KMS-11 (cell line): ENCODE results near the gene RNPS1.
"Not testable (repeated sequence)": the region's sequence is repeated elsewhere in the genome, so short reads cannot be mapped to it uniquely, and the experiment has no call there.

Source experiments
- H2AFZ ChIP-seq: fragments of 200-600 bp; sonication (generic); 2 replicates; pipeline ENCODE4 v1.6.1; 2016; ENCODE audit warnings: antibody characterized with exemption, mixed run types, low read depth
- H3K27ac ChIP-seq: fragments of 200-600 bp; sonication (generic); 2 replicates; pipeline ENCODE4 v1.6.1; 2016; ENCODE audit warnings: mild to moderate bottlenecking, mixed run types
- H3K27me3 ChIP-seq: fragments of 200-600 bp; sonication (generic); 2 replicates; pipeline ENCODE4 v1.6.1; 2017; ENCODE audit warnings: mild to moderate bottlenecking, low read depth, mixed run types, moderate library complexity; ENCODE audit not compliant: insufficient read depth
- H3K36me3 ChIP-seq: fragments of 200-600 bp; sonication (generic); 2 replicates; pipeline ENCODE4 v1.6.1; 2017; ENCODE audit warnings: mild to moderate bottlenecking, mixed run types; ENCODE audit not compliant: insufficient read depth
- H3K4me1 ChIP-seq: fragments of 200-600 bp; sonication (generic); 2 replicates; pipeline ENCODE4 v1.6.1; 2016; ENCODE audit warnings: mild to moderate bottlenecking, low read depth, mixed run types; ENCODE audit not compliant: poor library complexity, severe bottlenecking
- H3K4me2 ChIP-seq: fragments of 200-600 bp; sonication (generic); 2 replicates; pipeline ENCODE4 v1.7.0; 2016; ENCODE audit warnings: mild to moderate bottlenecking, mixed run types
- H3K4me3 ChIP-seq: fragments of 200-600 bp; sonication (generic); IDR thresholded peaks from 2 replicates; pipeline ENCODE4 v1.6.1; 2017; ENCODE audit warnings: low read depth, low read length, mixed read lengths; ENCODE audit not compliant: insufficient read depth
- H3K79me2 ChIP-seq: fragments of 200-600 bp; sonication (generic); 2 replicates; pipeline ENCODE4 v1.6.1; 2016; ENCODE audit warnings: low read depth, mixed run types; ENCODE audit not compliant: insufficient read depth
- H3K9ac ChIP-seq: fragments of 200-600 bp; sonication (generic); 2 replicates; pipeline ENCODE4 v1.6.1; 2016; ENCODE audit warnings: mild to moderate bottlenecking, mixed run types
- H4K20me1 ChIP-seq: fragments of 200-600 bp; sonication (generic); 2 replicates; pipeline ENCODE4 v1.6.1; 2016; ENCODE audit warnings: mild to moderate bottlenecking, mixed run types; ENCODE audit not compliant: insufficient read depth
- TF ChIP-seq, protein P1 (sequence below): fragments of 200-600 bp; sonication (generic); conservative IDR thresholded peaks from 2 replicates; pipeline ENCODE4 v1.6.1; 2017; ENCODE audit warnings: low read depth, mild to moderate bottlenecking, antibody characterized with exemption, low read length, moderate library complexity, mixed read lengths

RNPS1 gene

DNA sequence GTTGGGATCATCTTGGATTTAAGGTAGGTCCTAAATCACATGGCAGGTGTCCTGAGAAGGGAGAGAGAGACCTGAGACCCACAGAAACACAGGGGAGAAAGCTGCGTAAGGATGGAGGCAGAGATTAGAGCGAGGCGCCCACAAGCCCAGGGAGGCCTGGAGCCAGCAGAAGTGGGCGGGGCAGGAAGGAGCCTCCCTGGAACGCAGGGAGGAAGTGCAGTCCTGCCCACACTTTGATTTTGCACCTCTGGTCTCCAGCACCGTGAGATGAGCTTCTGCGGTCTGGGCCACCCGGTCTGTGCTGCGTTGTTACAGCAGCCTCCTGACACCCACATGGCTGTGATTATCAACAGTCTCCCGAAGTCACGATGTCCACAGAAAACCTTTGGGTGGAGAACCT is 25.3 kb downstream of the RNPS1 start:
- no peaks in the 10 kb centered on the region for H4K20me1 ChIP-seq
- H2AFZ ChIP-seq = no peak overlapping the region
- no peak overlapping the region for H3K4me3 ChIP-seq
- no peaks in the 10 kb centered on the region for H3K4me1 ChIP-seq
- H3K79me2 ChIP-seq = peaks cover 3% of the 10 kb centered on the region; the same call in 1 of the 2 replicates
- no peak overlapping the region for H3K9ac ChIP-seq
- peaks cover 7% of the 10 kb centered on the region; the same call in 1 of the 2 replicates for H3K36me3 ChIP-seq
- TF ChIP-seq, protein P1, sequence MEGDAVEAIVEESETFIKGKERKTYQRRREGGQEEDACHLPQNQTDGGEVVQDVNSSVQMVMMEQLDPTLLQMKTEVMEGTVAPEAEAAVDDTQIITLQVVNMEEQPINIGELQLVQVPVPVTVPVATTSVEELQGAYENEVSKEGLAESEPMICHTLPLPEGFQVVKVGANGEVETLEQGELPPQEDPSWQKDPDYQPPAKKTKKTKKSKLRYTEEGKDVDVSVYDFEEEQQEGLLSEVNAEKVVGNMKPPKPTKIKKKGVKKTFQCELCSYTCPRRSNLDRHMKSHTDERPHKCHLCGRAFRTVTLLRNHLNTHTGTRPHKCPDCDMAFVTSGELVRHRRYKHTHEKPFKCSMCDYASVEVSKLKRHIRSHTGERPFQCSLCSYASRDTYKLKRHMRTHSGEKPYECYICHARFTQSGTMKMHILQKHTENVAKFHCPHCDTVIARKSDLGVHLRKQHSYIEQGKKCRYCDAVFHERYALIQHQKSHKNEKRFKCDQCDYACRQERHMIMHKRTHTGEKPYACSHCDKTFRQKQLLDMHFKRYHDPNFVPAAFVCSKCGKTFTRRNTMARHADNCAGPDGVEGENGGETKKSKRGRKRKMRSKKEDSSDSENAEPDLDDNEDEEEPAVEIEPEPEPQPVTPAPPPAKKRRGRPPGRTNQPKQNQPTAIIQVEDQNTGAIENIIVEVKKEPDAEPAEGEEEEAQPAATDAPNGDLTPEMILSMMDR = no peak
- no peaks in the 10 kb centered on the region for H3K27me3 ChIP-seq
- H3K27ac ChIP-seq = no peak overlapping the region
- no peak overlapping the region for H3K4me2 ChIP-seq

DNA sequence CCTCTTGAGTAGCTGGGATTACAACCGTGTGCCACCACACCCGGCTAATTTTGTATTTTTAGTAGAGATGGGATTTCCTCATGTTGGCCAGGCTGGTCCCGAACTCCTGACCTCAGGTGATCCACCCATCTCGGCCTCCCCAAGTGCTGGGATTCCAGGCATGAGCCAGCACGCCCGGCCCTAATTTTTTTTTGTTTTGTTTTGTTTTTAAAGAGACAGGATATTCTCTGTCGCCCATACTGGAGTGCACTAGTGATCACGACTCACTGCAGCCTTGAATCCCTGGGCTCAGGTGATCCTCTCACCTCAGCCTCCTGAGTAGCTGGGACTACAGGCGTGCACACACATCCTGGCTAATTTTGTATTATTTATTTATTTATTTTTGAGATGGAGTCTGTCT is 27.6 kb downstream of the RNPS1 start:
- H4K20me1 ChIP-seq, H3K4me2 ChIP-seq, H3K4me3 ChIP-seq, H2AFZ ChIP-seq, H3K4me1 ChIP-seq, H3K79me2 ChIP-seq, H3K9ac ChIP-seq, H3K36me3 ChIP-seq, H3K27ac ChIP-seq, H3K27me3 ChIP-seq: not testable (repeated sequence)

DNA sequence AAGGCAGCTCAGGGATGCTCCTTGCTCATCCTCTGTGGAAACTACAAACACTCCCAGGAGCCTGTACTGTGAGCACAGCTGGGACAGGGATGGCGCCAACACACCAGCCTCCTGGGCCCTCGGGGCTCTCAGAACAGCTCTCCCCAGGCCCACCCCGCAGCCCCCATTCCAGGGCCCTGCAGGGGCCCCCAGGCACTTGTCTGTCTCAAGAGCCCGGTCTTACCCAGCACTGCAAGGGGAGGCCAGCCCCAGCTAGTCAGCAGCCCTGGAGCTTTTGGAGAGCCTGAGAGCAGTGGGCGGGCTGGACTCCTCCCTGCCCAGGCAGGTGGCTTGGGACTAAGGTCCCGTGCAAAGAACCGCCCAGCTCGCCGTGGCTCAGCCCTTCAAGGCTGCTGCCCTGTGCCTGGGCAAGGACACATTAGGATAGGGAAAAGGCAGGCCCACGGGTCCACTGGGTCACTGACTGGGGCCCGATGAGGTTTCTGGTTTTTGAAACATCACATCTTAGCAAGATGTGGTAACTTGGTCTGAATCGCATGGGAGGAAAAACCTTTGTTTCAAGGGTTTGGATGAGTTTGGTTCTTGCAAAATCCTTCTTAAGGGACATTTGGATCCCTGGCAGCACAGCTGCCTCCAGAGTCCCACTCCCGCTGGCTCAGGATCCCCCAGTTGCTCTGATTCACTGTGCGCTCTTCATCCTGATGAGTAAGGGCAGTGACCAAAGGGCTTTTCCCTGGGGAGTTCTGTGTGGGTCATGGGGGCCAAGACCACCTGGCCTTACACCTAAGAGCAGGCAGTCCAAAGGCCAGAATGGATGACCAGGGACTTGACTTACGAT is 28.9 kb downstream of the RNPS1 start:
- no peaks in the 10 kb centered on the region for H3K79me2 ChIP-seq
- no peak overlapping the region for H3K4me3 ChIP-seq
- TF ChIP-seq, protein P1 = no peak
- H3K9ac ChIP-seq = no peak overlapping the region
- 0 out of 2 replicates have a peak, but pooled peaks cover 4% of the 10 kb centered on the region for H3K36me3 ChIP-seq
- no peak overlapping the region for H2AFZ ChIP-seq
- no peak overlapping the region for H3K4me2 ChIP-seq
- H3K27ac ChIP-seq = no peak overlapping the region
- H3K4me1 ChIP-seq = no peaks in the 10 kb centered on the region
- H3K27me3 ChIP-seq = no peaks in the 10 kb centered on the region
- H4K20me1 ChIP-seq = no peaks in the 10 kb centered on the region

DNA sequence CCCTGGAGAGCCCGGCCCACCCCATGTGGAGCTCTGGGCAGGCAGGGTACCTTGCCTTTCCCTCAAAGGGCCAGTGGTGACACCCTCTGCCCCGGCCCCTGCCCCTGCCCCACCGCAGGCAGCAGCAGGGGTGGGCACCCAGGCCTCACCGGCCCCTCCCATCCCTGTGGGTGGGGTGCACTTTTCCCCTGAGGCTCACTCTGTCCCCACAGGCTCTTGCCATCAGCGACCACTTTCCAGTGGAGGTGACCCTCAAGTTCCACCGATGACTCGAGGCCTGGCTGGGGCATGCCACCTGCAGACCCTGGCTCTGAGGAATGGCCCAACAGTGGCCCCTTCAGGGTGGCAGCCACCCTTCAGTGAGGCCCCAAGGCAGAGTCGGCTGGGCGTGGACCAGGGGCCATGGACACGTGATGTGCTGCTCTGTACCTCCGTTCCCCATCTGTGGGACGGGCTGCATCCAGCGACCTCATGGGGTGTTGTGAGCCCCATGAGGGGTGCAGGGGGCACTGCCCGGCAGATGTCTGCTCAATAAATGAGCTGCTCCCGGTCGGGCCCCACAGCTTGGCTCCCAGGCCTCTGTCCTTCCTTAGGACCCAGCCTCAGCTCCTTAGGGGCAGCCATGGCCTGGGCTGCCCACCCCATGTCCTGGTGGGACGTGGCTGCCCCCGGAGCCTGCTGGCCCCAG is 29.6 kb downstream of the RNPS1 start:
- Histone ChIP-seq H4K20me1 (no peaks in the 10 kb centered on the region), H3K36me3 (0 out of 2 replicates have a peak, but pooled peaks cover 4% of the 10 kb centered on the region), H3K79me2 (no peaks in the 10 kb centered on the region), H3K4me1 (no peaks in the 10 kb centered on the region), H3K27me3 (no peaks in the 10 kb centered on the region), H3K4me3 (no peak overlapping the region), H3K27ac (no peak overlapping the region), H3K4me2 (no peak overlapping the region), H3K9ac (no peak overlapping the region), H2AFZ (no peak overlapping the region)
- TF ChIP-seq, protein P1 = no peak
